ENCODE results near the gene GIMAP7.
"Not testable (repeated sequence)": the region's sequence is repeated elsewhere in the genome, so short reads cannot be mapped to it uniquely, and the experiment has no call there.

Gene GIMAP7

GRCh38 chr7:150515248-150516147 is 826 bp downstream of the GIMAP7 start:
- Histone ChIP-seq H3K36me3 (no peaks in the 10 kb centered on the region), H3K9me3 (ENCODE audit: severe bottlenecking) (peaks cover 5% of the 10 kb centered on the region), H3K4me3 (ENCODE audit: low read depth, low read length) (no peak overlapping the region), H3K27ac (no peak overlapping the region), H3K27me3 (ENCODE audit: insufficient read depth, low read depth, severe bottlenecking) (peaks cover 2% of the 10 kb centered on the region)
- no peak for DNase-seq
- TF ChIP-seq CTCF (IDR thresholded peaks at IDR 0.05; ENCODE audit: low read depth, low read length): no peak

GRCh38 chr7:150516956-150517745 is 2.5 kb downstream of the GIMAP7 start:
- no peak for DNase-seq
- H3K27ac ChIP-seq: no peak overlapping the region

GRCh38 chr7:150519310-150519709 is 4.6 kb downstream of the GIMAP7 start:
- no peak for TF ChIP-seq CTCF (IDR thresholded peaks at IDR 0.05; ENCODE audit: low read depth, low read length)
- Histone ChIP-seq H3K4me3 (ENCODE audit: low read depth, low read length) (no peak overlapping the region), H3K9me3 (ENCODE audit: severe bottlenecking) (no peaks in the 10 kb centered on the region), H3K27me3 (ENCODE audit: insufficient read depth, low read depth, severe bottlenecking) (peaks cover 2% of the 10 kb centered on the region), H3K36me3 (no peaks in the 10 kb centered on the region), H3K27ac (no peak overlapping the region)
- no peak for DNase-seq

More at GRCh38 chr7:150516956-150517745, 2.5 kb downstream of the GIMAP7 start:
- H3K27me3 ChIP-seq (ENCODE audit: insufficient read depth, low read depth, severe bottlenecking): peaks cover 2% of the 10 kb centered on the region
- H3K9me3 ChIP-seq (ENCODE audit: severe bottlenecking): no peaks in the 10 kb centered on the region
- H3K36me3 ChIP-seq: no peaks in the 10 kb centered on the region
- TF ChIP-seq CTCF (IDR thresholded peaks at IDR 0.05; ENCODE audit: low read depth, low read length): no peak
- no peak overlapping the region for H3K4me3 ChIP-seq (ENCODE audit: low read depth, low read length)

GRCh38 chr7:150520145-150520544 is 5.5 kb downstream of the GIMAP7 start:
- Histone ChIP-seq H3K27ac (no peak overlapping the region), H3K9me3 (ENCODE audit: severe bottlenecking) (no peaks in the 10 kb centered on the region), H3K27me3 (ENCODE audit: insufficient read depth, low read depth, severe bottlenecking) (peaks cover 2% of the 10 kb centered on the region), H3K4me3 (ENCODE audit: low read depth, low read length) (no peak overlapping the region), H3K36me3 (no peaks in the 10 kb centered on the region)
- no peak for DNase-seq
- TF ChIP-seq CTCF (IDR thresholded peaks at IDR 0.05; ENCODE audit: low read depth, low read length): no peak

- H3K4me3 ChIP-seq (ENCODE audit: low read depth, low read length); DNase-seq; H3K9me3 ChIP-seq (ENCODE audit: severe bottlenecking); H3K27ac ChIP-seq; H3K36me3 ChIP-seq; H3K27me3 ChIP-seq (ENCODE audit: insufficient read depth, low read depth, severe bottlenecking): not testable (repeated sequence)
Observed at GRCh38 chr7:150522931-150523330, 8.3 kb downstream of the GIMAP7 start.

GRCh38 chr7:150524018-150524417 is 9.3 kb downstream of the GIMAP7 start:
- Histone ChIP-seq H3K36me3 (no peaks in the 10 kb centered on the region), H3K9me3 (ENCODE audit: severe bottlenecking) (peaks cover 4% of the 10 kb centered on the region), H3K27ac (no peak overlapping the region), H3K4me3 (ENCODE audit: low read depth, low read length) (no peak overlapping the region), H3K27me3 (ENCODE audit: insufficient read depth, low read depth, severe bottlenecking) (peaks cover 2% of the 10 kb centered on the region)
- DNase-seq: no peak
- no peak for TF ChIP-seq CTCF (IDR thresholded peaks at IDR 0.05; ENCODE audit: low read depth, low read length)
